H1 (cell line): ENCODE data around the gene SV2B. TPM values are rescaled to one million over a fixed set of nuclear protein-coding genes. Genes with fewer than 3 reads are reported as not detected.

Experiments used
- CTCF ChIA-PET: fragments of 300-600 bp; sonication (Branson Sonifier 250); formaldehyde crosslinking; loops from one replicate; lab custom pipeline; 2021; ENCODE audit not compliant: partially characterized antibody; lab: Charles Lee
- POLR2A ChIA-PET: fragments of 300-600 bp; sonication (Branson Sonifier 250); formaldehyde crosslinking; loops from one replicate; lab custom pipeline; 2021; ENCODE audit warnings: inconsistent platforms; ENCODE audit not compliant: partially characterized antibody; lab: Charles Lee
- DNase-seq, 2 experiments: peaks; one replicate each; pipeline versions ENCODE4 v3.0.0 to v3.0.0-alpha.2; 2010 to 2022; ENCODE audit warnings: low spot score in 2 of 2, low read depth in 1 of 2, mixed read lengths in 1 of 2
- FAIRE-seq: peaks from 2 replicates; lab custom pipeline; 2011; peaks lifted over from hg19 to GRCh38; lab: Jason Lieb, UNC
- H2AFZ ChIP-seq: 2 replicates; pipeline ENCODE4 v1.8.1; 2012; ENCODE audit warnings: low read length, inconsistent platforms
- H2AK5ac ChIP-seq: 2 replicates; pipeline ENCODE4 v1.6.1; 2013; ENCODE audit warnings: low read depth, low read length
- H2BK120ac ChIP-seq: replicated peaks from 2 replicates; pipeline ENCODE3; 2013; ENCODE audit warnings: low read depth, low read length, inconsistent platforms
- H2BK12ac ChIP-seq: 2 replicates; pipeline ENCODE4 v1.6.1; 2013; ENCODE audit warnings: low read depth, low read length
- H2BK15ac ChIP-seq: 2 replicates; pipeline ENCODE4 v1.6.1; 2013; ENCODE audit warnings: low read length
- H2BK20ac ChIP-seq: 2 replicates; pipeline ENCODE4 v1.6.1; 2013; ENCODE audit warnings: low read length
- H2BK5ac ChIP-seq: 2 replicates; pipeline ENCODE4 v1.6.1; 2013; ENCODE audit warnings: low read depth, low read length
- H3K14ac ChIP-seq: 2 replicates; pipeline ENCODE4 v1.6.1; 2013; ENCODE audit warnings: inconsistent platforms; ENCODE audit not compliant: insufficient read length
- H3K18ac ChIP-seq: 2 replicates; pipeline ENCODE4 v1.6.1; 2013; ENCODE audit warnings: low read length; ENCODE audit errors: extremely low read depth
- H3K23ac ChIP-seq: 2 replicates; pipeline ENCODE4 v1.6.1; 2013; ENCODE audit warnings: inconsistent platforms; ENCODE audit not compliant: insufficient read length
- H3K23me2 ChIP-seq: 2 replicates; pipeline ENCODE4 v1.6.1; 2013; ENCODE audit warnings: low read depth, low read length
- H3K27ac ChIP-seq: 2 replicates; pipeline ENCODE4 v1.6.1; 2011; ENCODE audit warnings: low read depth, low read length, inconsistent platforms
- H3K27me3 ChIP-seq, 4 experiments: replicated peaks in 1 of 4; 1 replicate in 1 of 4; 2 replicates in 3 of 4; pipeline versions ENCODE4 v1.6.1 to v1.8.1; 2011 to 2013; ENCODE audit warnings: low read length in 3 of 4, mild to moderate bottlenecking in 3 of 4, inconsistent platforms in 2 of 4, mixed read lengths in 2 of 4, moderate library complexity in 1 of 4; ENCODE audit not compliant: control insufficient read depth in 3 of 4, insufficient read depth in 3 of 4; ENCODE audit errors: extremely low read depth in 1 of 4
- H3K36me3 ChIP-seq, 4 experiments: 2 replicates each; pipeline versions ENCODE4 v1.6.1 to v1.8.1; 2011 to 2013; ENCODE audit warnings: mild to moderate bottlenecking in 4 of 4, low read length in 3 of 4, moderate library complexity in 2 of 4, control low read depth in 1 of 4, inconsistent platforms in 1 of 4; ENCODE audit not compliant: insufficient read depth in 4 of 4, control insufficient read depth in 2 of 4
- H3K4ac ChIP-seq: replicated peaks from 2 replicates; pipeline ENCODE3; 2013; ENCODE audit warnings: low read length, low read depth, mixed read lengths, inconsistent platforms; ENCODE audit not compliant: insufficient read length
- H3K4me1 ChIP-seq, 4 experiments: replicated peaks in 1 of 4; 1 replicate in 1 of 4; 2 replicates in 3 of 4; pipeline versions ENCODE4 v1.6.1 to v1.8.1; 2011 to 2013; ENCODE audit warnings: low read length in 3 of 4, inconsistent platforms in 2 of 4, mixed read lengths in 1 of 4; ENCODE audit not compliant: insufficient read depth in 4 of 4, control insufficient read depth in 3 of 4
- H3K4me2 ChIP-seq, 2 experiments: 2 replicates each; pipeline versions ENCODE4 v1.6.1 to v1.8.1; 2011 to 2013; ENCODE audit warnings: low read depth in 2 of 2, low read length in 2 of 2, control low read depth in 1 of 2, inconsistent platforms in 1 of 2, mild to moderate bottlenecking in 1 of 2; ENCODE audit not compliant: insufficient read depth in 1 of 2
- H3K4me3 ChIP-seq, 4 experiments: fragments of 200-600, 300-600 bp in 1 of 4; sonication (generic), shearing (Covaris generic), sonication (Bioruptor Twin) in 1 of 4; 2 replicates each; pipeline versions ENCODE4 v1.5.1 to v1.8.1; 2011 to 2016; ENCODE audit warnings: low read length in 4 of 4, low read depth in 3 of 4, control low read depth in 2 of 4, inconsistent platforms in 2 of 4, mild to moderate bottlenecking in 2 of 4, mixed read lengths in 1 of 4, moderate library complexity in 1 of 4; ENCODE audit not compliant: insufficient read depth in 2 of 4; ENCODE audit errors: extremely low read depth in 1 of 4
- H3K56ac ChIP-seq: replicated peaks from 2 replicates; pipeline ENCODE3; 2013; ENCODE audit warnings: low read depth, mild to moderate bottlenecking, mixed read lengths, low read length, inconsistent platforms; ENCODE audit not compliant: insufficient read length
- H3K79me1 ChIP-seq: 2 replicates; pipeline ENCODE4 v1.6.1; 2013; ENCODE audit warnings: low read depth, low read length, control low read depth
- H3K79me2 ChIP-seq, 2 experiments: 2 replicates each; pipeline versions ENCODE4 v1.6.1 to v1.8.1; 2012 to 2013; ENCODE audit warnings: low read length in 2 of 2, mild to moderate bottlenecking in 2 of 2, inconsistent platforms in 1 of 2; ENCODE audit not compliant: insufficient read depth in 2 of 2, control insufficient read depth in 1 of 2
- H3K9ac ChIP-seq, 4 experiments: replicated peaks in 1 of 4; 1 replicate in 1 of 4; 2 replicates in 3 of 4; pipeline versions ENCODE4 v1.6.1 to v1.8.1; 2011 to 2013; ENCODE audit warnings: low read depth in 3 of 4, low read length in 3 of 4, control low read depth in 2 of 4, mild to moderate bottlenecking in 2 of 4, moderate library complexity in 2 of 4, inconsistent platforms in 1 of 4; ENCODE audit errors: extremely low read depth in 1 of 4
- H3K9me3 ChIP-seq, 2 experiments: 2 replicates each; pipeline versions ENCODE4 v1.6.1 to v1.8.1; 2012 to 2013; ENCODE audit warnings: mild to moderate bottlenecking in 2 of 2, moderate library complexity in 2 of 2, control low read depth in 1 of 2, inconsistent platforms in 1 of 2, low read depth in 1 of 2, low read length in 1 of 2, mixed read lengths in 1 of 2; ENCODE audit not compliant: insufficient read depth in 2 of 2
- H4K20me1 ChIP-seq, 2 experiments: replicated peaks in 1 of 2; 2 replicates each; pipeline versions ENCODE3 to v1.8.1; 2011 to 2013; ENCODE audit warnings: inconsistent platforms in 2 of 2, low read length in 2 of 2, mild to moderate bottlenecking in 1 of 2; ENCODE audit not compliant: insufficient read depth in 2 of 2, control insufficient read depth in 1 of 2
- H4K5ac ChIP-seq: 2 replicates; pipeline ENCODE4 v1.6.1; 2013; ENCODE audit warnings: low read length, low read depth, mixed read lengths, inconsistent platforms; ENCODE audit not compliant: insufficient read length
- H4K8ac ChIP-seq: 2 replicates; pipeline ENCODE4 v1.8.0; 2013; ENCODE audit warnings: mild to moderate bottlenecking, moderate library complexity, low read length, inconsistent platforms; ENCODE audit not compliant: insufficient read depth; ENCODE audit errors: extremely low read depth
- H4K91ac ChIP-seq: replicated peaks from 2 replicates; pipeline ENCODE3; 2013; ENCODE audit warnings: low read length, mixed read lengths, inconsistent platforms; ENCODE audit not compliant: insufficient read length
- GTF2F1 ChIP-seq: IDR thresholded peaks from 2 replicates; pipeline ENCODE4 v1.6.1; 2012; ENCODE audit warnings: low read depth, low read length, improper control_type of control experiment, borderline replicate concordance
- SP4 ChIP-seq: IDR thresholded peaks from 2 replicates; pipeline ENCODE4 v1.6.1; 2012; ENCODE audit warnings: low read length, inconsistent platforms
- SRF ChIP-seq: IDR thresholded peaks from 2 replicates; pipeline ENCODE4 v1.6.1; 2011; ENCODE audit warnings: mild to moderate bottlenecking, low read depth, low read length, moderate library complexity
- WGBS, 2 experiments: shearing (Covaris generic) in 1 of 2; methylation state at CpG; one replicate each; pipeline versions ENCODE4 v1.1.6 to v1.1.7; 2013 to 2015; ENCODE audit warnings: low lambda C conversion rate in 2 of 2, mixed read lengths in 2 of 2, inconsistent platforms in 1 of 2, low coverage in 1 of 2, missing lambda C conversion rate in 1 of 2; ENCODE audit not compliant: insufficient replicate concordance in 2 of 2, insufficient coverage in 1 of 2, insufficient read length in 1 of 2; ENCODE audit errors: extremely low coverage in 1 of 2, missing lambda C conversion rate in 1 of 2; 5-methylcytosine and 5-hydroxymethylcytosine counted together
- polyA plus RNA-seq, 7 experiments: library from polyadenylated mRNA; depleted of rRNA in 3 of 7; stranded (reverse) in 5 of 7; unstranded in 2 of 7; fragments of >200 nt in 5 of 7; fragments of 200-250 nt in 2 of 7; gene quantifications; 1 replicate in 5 of 7; 2 replicates in 1 of 7; 4 replicates in 1 of 7; pipeline versions ENCODE4 v1.2.1 to v1.2.3, GENCODE V29; 2011 to 2013; ENCODE audit warnings: missing spikeins in 2 of 7, mixed read lengths in 2 of 7
- total RNA-seq: library from RNA; stranded (reverse); fragmentation: NEBNext Ultra II Directional; extraction: Animal tissue kit (Norgen Biotek cat#: 25700); gene quantifications from 2 replicates; pipeline ENCODE4 v1.2.1, GENCODE V29; 2021

The SV2B gene
- total and polyA plus RNA-seq, 2 of the 8 experiments (the other 6 are each of a cell fraction or from before 2014, with no cell fraction given): 0.09 to 0.20 TPM

- Histone ChIP-seq H3K4me1 (peaks cover 0 to 5% (median 1%) of the 10 kb centered on the region in 4 experiments; a peak in 5 of 7 replicates), H2AFZ (no peak overlapping the region), H3K27ac (no peak overlapping the region), H2BK15ac (no peak overlapping the region), H3K18ac (no peak overlapping the region), H3K23me2 (peaks cover 10% of the 10 kb centered on the region; the same call in 1 of the 2 replicates), H4K20me1 (no peaks in the 10 kb centered on the region), H3K56ac (no peak overlapping the region), H3K23ac (no peak overlapping the region), H2AK5ac (no peak overlapping the region), H4K8ac (no peak overlapping the region), H4K5ac (no peak overlapping the region), H3K9ac (no peak overlapping the region), H3K36me3 (no peaks in the 10 kb centered on the region; a peak in 1 of 8 replicates), H3K4me3 (no peak overlapping the region), H2BK20ac (no peak overlapping the region), H3K27me3 (peaks cover 16 to 34% (median 32%) of the 10 kb centered on the region in 4 experiments), H3K14ac (no peak overlapping the region), H4K91ac (no peak overlapping the region), H3K79me2 (no peaks in the 10 kb centered on the region), H2BK120ac (no peak overlapping the region), H2BK12ac (no peak overlapping the region), H3K4me2 (no peak overlapping the region), H2BK5ac (no peak overlapping the region), H3K4ac (no peak overlapping the region), H3K79me1 (no peaks in the 10 kb centered on the region), H3K9me3 (peaks cover 0 to under 1% of the 10 kb centered on the region in 2 experiments; a peak in 1 of 4 replicates)
- CTCF ChIA-PET: interaction anchor here (0.7 to 1.1 kb wide), 2 partner anchors 54 to 235 kb away, joined by 3 to 4 read pairs; no protein-coding TSS in a partner anchor
- no peak for DNase-seq
- TF ChIP-seq SRF (no peak), GTF2F1 (no peak), SP4 (no peak)
- WGBS, 2 experiments: 92% methylated on average over 1 of the region's 1 CpG; no CpG with 5 or more reads in 1 of the 2 experiments
- no peak for FAIRE-seq
- POLR2A ChIA-PET: no interaction called here
Measured at GRCh38 chr15:91104111-91104510, 4.1 kb downstream of the SV2B start.
